Muscle layer of duodenum (tissue), 2 donors: ENCODE data around the gene PPP5C.

Experiments used
- H3K27ac ChIP-seq: one replicate; pipeline ENCODE4 v1.7.0; 2013; ENCODE audit warnings: mild to moderate bottlenecking, low read length
- H3K27me3 ChIP-seq: one replicate; pipeline ENCODE4 v1.7.0; 2013; ENCODE audit warnings: low read depth, mild to moderate bottlenecking, control low read depth, low read length
- H3K36me3 ChIP-seq, 2 donors: one replicate each; pipeline ENCODE4 v1.7.0; 2013; ENCODE audit warnings: low read length in 2 of 2, control low read depth in 1 of 2, mild to moderate bottlenecking in 1 of 2; ENCODE audit not compliant: insufficient read depth in 2 of 2, control insufficient read depth in 1 of 2
- H3K4me1 ChIP-seq, 2 donors: one replicate each; pipeline ENCODE4 v1.7.0; 2013; ENCODE audit warnings: low read length in 2 of 2, mild to moderate bottlenecking in 2 of 2, control low read depth in 1 of 2, moderate library complexity in 1 of 2; ENCODE audit not compliant: insufficient read depth in 2 of 2, control insufficient read depth in 1 of 2
- H3K4me3 ChIP-seq, 2 donors: one replicate each; pipeline ENCODE4 v1.7.0; 2013; ENCODE audit warnings: low read length in 2 of 2, low read depth in 1 of 2, mild to moderate bottlenecking in 1 of 2
- H3K9me3 ChIP-seq, 2 donors: one replicate each; pipeline ENCODE4 v1.7.0; 2013; ENCODE audit warnings: low read length in 2 of 2, control low read depth in 1 of 2, mild to moderate bottlenecking in 1 of 2; ENCODE audit not compliant: control insufficient read depth in 1 of 2
- donor health status: healthy.

PPP5C gene, protein sequence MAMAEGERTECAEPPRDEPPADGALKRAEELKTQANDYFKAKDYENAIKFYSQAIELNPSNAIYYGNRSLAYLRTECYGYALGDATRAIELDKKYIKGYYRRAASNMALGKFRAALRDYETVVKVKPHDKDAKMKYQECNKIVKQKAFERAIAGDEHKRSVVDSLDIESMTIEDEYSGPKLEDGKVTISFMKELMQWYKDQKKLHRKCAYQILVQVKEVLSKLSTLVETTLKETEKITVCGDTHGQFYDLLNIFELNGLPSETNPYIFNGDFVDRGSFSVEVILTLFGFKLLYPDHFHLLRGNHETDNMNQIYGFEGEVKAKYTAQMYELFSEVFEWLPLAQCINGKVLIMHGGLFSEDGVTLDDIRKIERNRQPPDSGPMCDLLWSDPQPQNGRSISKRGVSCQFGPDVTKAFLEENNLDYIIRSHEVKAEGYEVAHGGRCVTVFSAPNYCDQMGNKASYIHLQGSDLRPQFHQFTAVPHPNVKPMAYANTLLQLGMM

DNA sequence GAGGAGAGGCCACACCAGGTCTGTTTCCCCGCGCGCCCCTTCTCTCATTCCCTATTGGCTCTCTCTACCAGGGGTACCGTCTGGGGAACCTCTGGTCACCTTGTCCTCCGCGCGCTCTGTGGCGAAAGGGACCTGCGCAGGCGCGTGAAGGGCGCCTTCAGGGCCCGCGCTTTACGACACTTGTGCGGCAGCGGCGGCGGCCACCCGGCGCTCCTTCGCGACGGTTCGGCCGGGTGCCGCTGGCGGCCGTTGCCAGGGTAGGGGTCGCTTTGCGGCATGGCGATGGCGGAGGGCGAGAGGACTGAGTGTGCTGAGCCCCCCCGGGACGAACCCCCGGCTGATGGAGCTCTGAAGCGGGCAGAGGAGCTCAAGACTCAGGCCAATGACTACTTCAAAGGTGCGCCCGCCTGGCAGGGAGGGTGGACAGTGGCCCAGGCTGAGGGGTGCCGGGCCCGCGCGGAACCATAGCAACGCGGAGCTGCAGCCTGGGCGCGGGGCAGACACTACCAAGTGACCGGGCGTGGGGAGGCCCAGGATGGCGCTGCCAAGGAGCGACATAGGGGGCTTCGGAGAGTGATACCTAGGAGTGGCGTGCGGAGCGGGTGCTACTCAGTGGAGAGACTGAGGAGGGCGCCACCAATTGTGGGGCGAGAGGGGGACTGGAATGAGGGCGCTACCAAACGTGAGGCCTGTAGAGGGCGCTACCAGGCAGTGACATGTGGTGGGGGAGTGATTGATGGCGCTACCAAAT is at the start of gene PPP5C:
Gene PPP5C (plus strand): TSS at position 267 of the 751 bp plus-strand sequence. CDS start 10 bp downstream, at position 277.
- peak within 1 kb of the TSS; percentile 83 for H3K27ac ChIP-seq
- H3K36me3 ChIP-seq: no peaks in the 10 kb centered on the region
- no peaks in the 10 kb centered on the region for H3K27me3 ChIP-seq
- peak within 1 kb of the TSS; percentile 84 to 86 for H3K4me3 ChIP-seq
- H3K9me3 ChIP-seq: no peaks in the 10 kb centered on the region
- H3K4me1 ChIP-seq: peaks cover 28 to 48% of the 10 kb centered on the region in 2 donors

DNA sequence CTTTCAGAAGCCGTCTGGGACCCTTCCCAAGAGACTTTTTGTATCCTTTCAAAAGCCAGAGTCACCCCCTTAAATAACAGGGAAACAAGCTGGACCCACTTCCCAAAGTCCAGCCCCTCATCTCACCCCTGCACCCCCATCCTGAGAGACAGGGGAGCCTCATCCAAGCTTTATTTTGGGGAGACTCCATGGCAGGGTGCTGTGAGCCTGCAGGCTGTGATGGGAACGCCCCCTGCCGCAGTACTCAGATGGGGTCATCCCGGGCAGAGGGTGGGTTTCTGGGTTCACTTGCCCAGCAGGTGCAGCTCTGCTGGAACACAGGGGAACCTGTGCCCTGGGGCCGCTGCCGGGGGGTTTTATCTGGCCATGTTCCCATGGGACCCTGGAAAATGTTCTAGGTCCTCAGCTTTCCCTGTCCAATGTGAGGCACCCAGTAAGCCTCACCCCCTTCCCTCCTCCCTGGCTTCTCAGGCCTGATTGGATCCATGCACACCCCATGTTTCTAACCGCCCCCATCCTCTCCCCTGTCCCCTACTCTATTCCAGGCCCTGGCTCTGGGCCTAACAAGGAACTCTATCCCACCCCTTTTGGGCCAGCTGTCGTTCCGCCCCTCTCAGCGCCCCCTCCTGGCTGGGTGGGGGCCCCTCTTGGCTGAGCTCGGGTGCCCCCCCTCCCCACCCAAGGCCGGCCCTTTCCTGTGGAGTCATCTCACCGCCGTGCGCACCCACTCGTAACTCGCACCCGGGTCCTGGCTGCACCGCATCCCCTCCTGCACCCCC is 49.0 kb upstream of the PPP5C start:
- Histone ChIP-seq H3K4me3 (peak overlapping the region; percentile 61 to 74), H3K27me3 (no peaks in the 10 kb centered on the region), H3K27ac (peak overlapping the region; percentile 84), H3K36me3 (no peaks in the 10 kb centered on the region), H3K4me1 (peaks cover 9 to 44% of the 10 kb centered on the region in 2 donors), H3K9me3 (no peaks in the 10 kb centered on the region)

DNA sequence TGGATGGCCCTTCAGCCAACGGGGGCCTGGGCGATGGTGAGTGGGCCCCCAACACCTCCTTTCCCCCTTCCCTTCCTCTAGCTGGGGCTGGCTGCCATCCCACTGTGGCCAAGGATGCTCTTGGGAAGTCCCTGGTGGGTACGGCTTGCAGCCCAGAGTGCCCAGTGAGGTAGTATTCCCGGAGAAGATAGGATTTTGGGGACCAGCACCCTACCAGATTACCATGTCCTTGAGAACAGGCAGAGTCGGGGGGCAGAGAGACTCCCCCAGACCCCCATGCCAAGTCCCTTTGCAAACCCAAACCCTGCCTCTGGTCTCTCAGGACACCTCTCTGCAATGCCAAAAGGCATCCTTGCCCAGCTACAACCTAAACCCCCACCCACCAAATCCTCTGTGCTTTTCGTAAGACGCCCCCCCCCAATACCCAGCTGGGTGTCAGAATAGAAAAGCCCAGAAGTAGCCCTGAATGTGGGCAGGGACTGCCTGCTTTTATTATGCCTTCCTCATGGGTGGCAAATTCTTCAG is 48.3 kb upstream of the PPP5C start:
- peak overlapping the region; percentile 84 for H3K27ac ChIP-seq
- H3K4me3 ChIP-seq: peak overlapping the region; percentile 61 to 74
- H3K27me3 ChIP-seq: no peaks in the 10 kb centered on the region
- peaks cover 9 to 50% of the 10 kb centered on the region in 2 donors for H3K4me1 ChIP-seq
- no peaks in the 10 kb centered on the region for H3K36me3 ChIP-seq
- H3K9me3 ChIP-seq: no peaks in the 10 kb centered on the region

DNA sequence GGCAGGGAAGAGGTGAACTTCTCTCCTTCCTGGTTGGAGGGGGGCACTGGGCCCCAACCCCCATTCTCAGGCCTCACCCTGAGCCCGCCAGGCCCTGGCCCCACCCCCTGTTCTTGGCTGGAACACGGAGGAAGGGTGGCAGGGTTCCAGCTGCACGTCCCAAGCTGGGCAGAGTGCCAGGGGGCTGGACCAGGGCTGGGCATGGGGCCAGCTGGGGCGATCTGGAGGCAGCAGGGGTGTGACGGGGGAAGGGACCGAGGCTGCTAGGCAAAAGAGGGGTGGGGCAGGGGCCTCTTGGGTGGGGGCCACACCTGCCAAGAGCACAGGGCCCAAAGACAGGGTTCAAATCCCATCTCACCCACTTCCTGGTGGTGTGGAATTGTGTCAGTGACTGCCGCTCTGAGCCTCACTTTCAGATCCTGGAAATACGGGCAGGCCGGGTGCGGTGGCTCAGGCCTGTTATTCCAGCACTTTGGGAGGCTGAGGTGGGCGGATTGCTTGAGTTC is 47.8 kb upstream of the PPP5C start:
- peaks cover 9 to 54% of the 10 kb centered on the region in 2 donors for H3K4me1 ChIP-seq
- peak overlapping the region; percentile 61 to 74 for H3K4me3 ChIP-seq
- no peaks in the 10 kb centered on the region for H3K9me3 ChIP-seq

DNA sequence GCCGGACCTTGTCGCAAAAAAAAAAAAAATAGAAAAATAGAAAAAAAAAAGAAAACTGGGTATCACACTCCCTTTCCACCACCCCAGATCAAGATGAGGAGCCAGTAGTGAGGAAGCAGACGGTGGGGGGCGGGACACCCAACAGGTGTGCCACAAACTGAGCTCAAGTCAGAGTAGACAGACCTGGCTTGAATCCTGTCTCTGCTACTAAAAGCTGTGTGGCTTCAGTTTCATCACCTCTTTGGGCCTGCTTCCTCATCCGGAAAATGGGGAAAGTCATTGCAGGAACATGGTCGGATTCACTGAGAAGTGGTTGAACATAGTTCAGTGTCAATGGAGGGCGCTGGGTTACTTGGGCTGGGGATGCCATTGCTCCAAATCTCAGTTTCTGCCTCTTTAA is 47.2 kb upstream of the PPP5C start:
- H3K36me3 ChIP-seq: peaks cover 0 to 4% of the 10 kb centered on the region in 2 donors
- H3K27ac ChIP-seq: peak overlapping the region; percentile 78
- H3K4me3 ChIP-seq: peak overlapping the region; percentile 12 to 74
- no peaks in the 10 kb centered on the region for H3K27me3 ChIP-seq
- no peaks in the 10 kb centered on the region for H3K9me3 ChIP-seq
- peaks cover 9 to 54% of the 10 kb centered on the region in 2 donors for H3K4me1 ChIP-seq

More for the DNA sequence above, 47.8 kb upstream of the PPP5C start:
- H3K36me3 ChIP-seq: no peaks in the 10 kb centered on the region
- no peaks in the 10 kb centered on the region for H3K27me3 ChIP-seq
- peak overlapping the region; percentile 84 for H3K27ac ChIP-seq

DNA sequence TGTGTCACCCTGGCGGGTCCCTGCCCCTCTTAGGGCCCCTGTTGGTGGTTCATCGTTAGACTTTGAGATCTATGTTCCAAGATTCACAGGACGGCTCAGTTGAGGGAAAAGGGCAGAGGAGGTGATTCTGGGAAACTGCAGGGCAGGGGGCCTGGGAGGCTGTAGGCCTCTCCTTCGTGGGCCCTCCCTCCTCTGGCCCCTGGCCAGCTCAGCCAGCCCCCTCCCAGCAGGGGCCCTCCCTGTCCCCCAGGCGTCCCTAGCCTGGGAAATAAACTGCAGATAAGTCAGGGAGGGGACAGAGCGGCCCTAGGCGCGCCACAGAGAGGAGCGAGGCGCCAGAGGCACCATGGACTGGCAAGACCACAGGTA is 43.6 kb upstream of the PPP5C start:
- H3K27ac ChIP-seq: peak overlapping the region; percentile 67
- H3K27me3 ChIP-seq: no peaks in the 10 kb centered on the region
- peaks cover 0 to 29% of the 10 kb centered on the region in 2 donors for H3K36me3 ChIP-seq
- no peak overlapping the region for H3K4me3 ChIP-seq
- H3K4me1 ChIP-seq: peaks cover 0 to 37% of the 10 kb centered on the region in 2 donors
- H3K9me3 ChIP-seq: no peaks in the 10 kb centered on the region

DNA sequence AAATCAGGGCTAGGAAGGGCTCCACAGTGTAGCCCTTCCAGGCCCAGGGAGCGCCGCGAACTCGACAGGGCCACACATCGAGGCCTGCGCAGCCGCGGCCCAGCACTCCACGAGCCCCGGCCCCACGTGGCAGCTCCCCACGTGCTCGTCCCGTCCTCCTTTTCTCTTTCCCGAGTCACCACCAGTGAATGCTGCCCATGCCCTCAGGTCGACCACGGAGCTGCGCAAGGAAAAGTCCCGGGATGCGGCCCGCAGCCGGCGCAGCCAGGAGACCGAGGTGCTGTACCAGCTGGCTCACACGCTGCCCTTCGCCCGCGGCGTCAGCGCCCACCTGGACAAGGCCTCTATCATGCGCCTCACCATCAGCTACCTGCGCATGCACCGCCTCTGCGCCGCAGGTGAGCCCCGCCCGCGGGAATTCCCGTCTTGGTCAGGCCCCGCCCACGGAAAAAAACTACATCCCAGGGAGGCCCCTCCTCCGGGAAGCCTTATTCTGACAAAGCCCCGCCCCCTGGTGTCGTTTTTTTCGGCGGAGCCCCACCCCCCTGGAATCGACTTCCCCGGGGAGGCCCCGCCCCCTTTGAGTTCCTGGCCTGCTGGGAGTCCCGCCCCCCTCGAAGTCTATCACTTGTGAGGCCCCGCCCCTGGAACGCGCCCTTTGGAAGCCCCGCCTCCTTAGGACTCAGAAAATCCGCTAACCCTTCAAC is 43.0 kb upstream of the PPP5C start:
- Histone ChIP-seq H3K9me3 (no peaks in the 10 kb centered on the region), H3K27ac (peak overlapping the region; percentile 67), H3K4me1 (peaks cover 0 to 32% of the 10 kb centered on the region in 2 donors), H3K27me3 (no peaks in the 10 kb centered on the region), H3K4me3 (no peak overlapping the region), H3K36me3 (peaks cover 0 to 34% of the 10 kb centered on the region in 2 donors)

DNA sequence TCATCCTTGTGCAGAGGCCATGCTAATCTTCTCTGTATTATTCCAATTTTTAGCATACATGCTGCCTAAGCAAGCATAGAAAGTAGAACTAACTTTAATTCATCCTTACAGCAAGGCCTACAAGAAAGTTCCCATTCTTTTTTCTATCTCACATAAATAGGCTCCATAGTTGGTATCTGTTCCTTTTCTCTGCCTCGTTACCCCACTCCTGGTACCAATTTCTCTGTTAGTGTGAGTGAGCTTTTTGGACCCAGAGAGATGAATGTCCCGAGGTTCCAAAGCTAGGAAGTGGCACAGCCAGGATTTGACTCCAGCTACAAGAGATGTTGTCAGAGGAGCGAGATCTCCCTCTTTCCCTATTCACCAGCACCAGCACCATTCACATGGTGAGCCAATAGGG is 40.4 kb upstream of the PPP5C start:
- Histone ChIP-seq H3K4me3 (no peak overlapping the region), H3K36me3 (peaks cover 4 to 56% of the 10 kb centered on the region in 2 donors), H3K27ac (no peak overlapping the region), H3K27me3 (no peaks in the 10 kb centered on the region), H3K4me1 (peaks cover 0 to 16% of the 10 kb centered on the region in 2 donors), H3K9me3 (no peaks in the 10 kb centered on the region)

DNA sequence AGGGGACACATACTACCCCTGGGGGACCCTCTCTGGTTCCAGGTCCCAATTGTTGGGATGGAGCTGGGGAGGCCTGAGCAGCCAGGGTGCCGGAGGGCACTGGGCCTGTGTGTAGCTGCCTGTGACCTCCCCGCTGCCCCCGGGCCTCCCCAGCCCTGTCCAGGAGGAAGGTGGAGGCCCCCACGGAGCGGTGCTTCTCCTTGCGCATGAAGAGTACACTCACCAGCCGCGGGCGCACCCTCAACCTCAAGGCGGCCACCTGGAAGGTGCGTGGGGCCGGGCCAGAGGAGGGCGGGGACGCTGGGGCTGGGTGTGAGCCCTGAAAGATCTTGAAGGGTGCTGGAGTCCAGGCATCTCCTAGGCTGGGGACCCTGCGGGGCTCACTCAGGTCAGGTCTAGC is 38.4 kb upstream of the PPP5C start:
- Histone ChIP-seq H3K36me3 (peaks cover 4 to 69% of the 10 kb centered on the region in 2 donors), H3K27me3 (no peaks in the 10 kb centered on the region), H3K27ac (no peak overlapping the region), H3K4me1 (peaks cover 0 to 4% of the 10 kb centered on the region in 2 donors), H3K9me3 (no peaks in the 10 kb centered on the region), H3K4me3 (no peak overlapping the region)

DNA sequence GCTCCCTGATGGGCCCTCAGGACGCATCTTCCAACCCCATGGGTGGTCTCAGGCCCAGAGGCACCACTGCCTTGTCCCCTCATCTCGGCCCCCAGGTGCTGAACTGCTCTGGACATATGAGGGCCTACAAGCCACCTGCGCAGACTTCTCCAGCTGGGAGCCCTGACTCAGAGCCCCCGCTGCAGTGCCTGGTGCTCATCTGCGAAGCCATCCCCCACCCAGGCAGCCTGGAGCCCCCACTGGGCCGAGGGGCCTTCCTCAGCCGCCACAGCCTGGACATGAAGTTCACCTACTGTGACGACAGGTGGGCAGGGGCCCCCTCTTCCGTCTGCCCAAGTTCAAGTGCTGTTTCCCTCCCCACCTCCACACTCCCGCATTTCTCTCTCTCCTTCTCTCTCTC is 37.8 kb upstream of the PPP5C start:
- Histone ChIP-seq H3K36me3 (peaks cover 4 to 69% of the 10 kb centered on the region in 2 donors), H3K27me3 (no peaks in the 10 kb centered on the region), H3K4me3 (no peak overlapping the region), H3K9me3 (no peaks in the 10 kb centered on the region), H3K27ac (no peak overlapping the region), H3K4me1 (no peaks in the 10 kb centered on the region)
